IPS DF 6.9 (cell line): ENCODE results near the gene SGMS2.

Source experiments
- DNase-seq: peaks from one replicate; pipeline ENCODE4 v3.0.0-alpha.2; 2013; ENCODE audit warnings: low read depth, low spot score
- H3K27ac ChIP-seq: one replicate; pipeline ENCODE4 v1.5.1; 2013; ENCODE audit warnings: low read length, control low read depth
- H3K27me3 ChIP-seq: 2 replicates; pipeline ENCODE4 v1.6.1; 2013; ENCODE audit warnings: mild to moderate bottlenecking, low read length; ENCODE audit not compliant: control insufficient read depth, insufficient read depth
- H3K36me3 ChIP-seq: 2 replicates; pipeline ENCODE4 v1.6.1; 2013; ENCODE audit warnings: low read length; ENCODE audit not compliant: control insufficient read depth, insufficient read depth
- H3K4me1 ChIP-seq: 2 replicates; pipeline ENCODE4 v1.6.1; 2013; ENCODE audit warnings: low read length; ENCODE audit not compliant: control insufficient read depth, insufficient read depth
- H3K4me3 ChIP-seq: 2 replicates; pipeline ENCODE4 v1.5.1; 2013; ENCODE audit warnings: mild to moderate bottlenecking, low read length
- H3K9me3 ChIP-seq: 2 replicates; pipeline ENCODE4 v1.6.1; 2013; ENCODE audit warnings: low read length, inconsistent platforms; ENCODE audit not compliant: control insufficient read depth, insufficient read depth
- WGBS: extraction: QIAGEN DNeasy Blood & Tissue Kit; methylation state at CpG from one replicate; pipeline ENCODE4 v1.1.7; 2013; ENCODE audit warnings: mixed read lengths, missing lambda C conversion rate; ENCODE audit not compliant: insufficient read length, insufficient coverage; 5-methylcytosine and 5-hydroxymethylcytosine counted together

The SGMS2 gene

DNA sequence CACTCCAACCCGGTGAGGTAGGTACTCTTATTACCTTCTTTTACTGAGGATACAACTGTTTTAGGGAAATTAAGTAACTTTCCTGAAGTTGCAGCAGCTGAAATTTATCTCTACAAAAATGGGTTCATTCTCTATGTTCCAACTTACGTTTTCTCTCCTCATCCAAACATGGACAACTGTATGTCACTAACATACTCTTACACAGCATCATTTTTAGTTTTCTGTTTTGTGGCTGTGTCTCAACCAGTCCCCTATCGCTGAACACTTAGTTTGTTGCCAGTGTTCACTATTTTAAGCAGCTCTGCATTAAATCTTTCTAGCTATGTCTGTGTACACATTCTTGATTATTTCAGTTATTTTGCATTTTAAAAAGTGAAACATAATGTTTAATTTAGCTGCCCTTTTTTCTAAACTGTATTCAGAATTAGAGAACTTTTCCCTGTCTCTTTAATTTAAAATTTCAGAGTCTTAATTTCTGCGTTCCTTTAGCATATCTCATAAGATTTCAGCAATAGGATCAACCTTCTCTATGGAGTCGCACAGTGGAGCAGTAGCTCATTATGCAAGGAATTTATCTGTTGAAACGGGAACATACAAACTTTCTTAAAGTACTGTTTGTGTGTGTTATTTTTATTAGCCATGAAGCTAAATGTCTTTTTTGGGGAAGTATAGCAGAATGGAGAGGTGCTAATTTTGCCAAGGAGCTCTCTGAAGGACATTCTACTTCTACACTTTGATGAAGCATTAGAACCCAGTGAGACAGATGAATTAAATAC is 3.8 kb downstream of the SGMS2 start:
- H3K4me3 ChIP-seq = no peak overlapping the region
- WGBS = no CpG with 5 or more reads among the region's 6 CpGs

DNA sequence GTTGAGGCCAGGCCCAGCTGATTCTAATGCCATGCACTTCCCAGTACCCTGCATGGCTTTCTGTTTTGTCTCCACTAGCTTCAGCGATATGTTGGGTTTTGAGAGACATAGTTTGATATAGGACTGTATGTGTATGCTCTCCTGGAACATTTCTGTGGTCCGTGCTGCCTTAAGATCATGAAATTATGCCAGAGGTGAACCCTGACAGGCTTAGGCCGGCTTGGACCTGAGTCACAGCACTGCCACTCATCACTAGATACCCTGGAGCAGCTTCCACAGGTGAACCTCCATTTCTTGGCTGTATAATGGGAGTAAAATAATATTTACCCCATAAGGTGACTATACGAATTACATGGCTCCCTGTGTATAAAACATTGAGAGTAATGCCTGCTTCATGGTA is 6.4 kb downstream of the SGMS2 start:
- Histone ChIP-seq H3K27me3 (peaks cover 15% of the 10 kb centered on the region), H3K4me3 (no peak overlapping the region), H3K9me3 (no peaks in the 10 kb centered on the region), H3K4me1 (no peaks in the 10 kb centered on the region), H3K27ac (no peak overlapping the region), H3K36me3 (no peaks in the 10 kb centered on the region)
- no CpG with 5 or more reads among the region's 4 CpGs for WGBS
- no peak for DNase-seq

More for the DNA sequence above, 3.8 kb downstream of the SGMS2 start:
- Histone ChIP-seq H3K27ac (no peak overlapping the region), H3K4me1 (no peaks in the 10 kb centered on the region), H3K36me3 (no peaks in the 10 kb centered on the region), H3K27me3 (peaks cover 34% of the 10 kb centered on the region), H3K9me3 (no peaks in the 10 kb centered on the region)
- DNase-seq = no peak

DNA sequence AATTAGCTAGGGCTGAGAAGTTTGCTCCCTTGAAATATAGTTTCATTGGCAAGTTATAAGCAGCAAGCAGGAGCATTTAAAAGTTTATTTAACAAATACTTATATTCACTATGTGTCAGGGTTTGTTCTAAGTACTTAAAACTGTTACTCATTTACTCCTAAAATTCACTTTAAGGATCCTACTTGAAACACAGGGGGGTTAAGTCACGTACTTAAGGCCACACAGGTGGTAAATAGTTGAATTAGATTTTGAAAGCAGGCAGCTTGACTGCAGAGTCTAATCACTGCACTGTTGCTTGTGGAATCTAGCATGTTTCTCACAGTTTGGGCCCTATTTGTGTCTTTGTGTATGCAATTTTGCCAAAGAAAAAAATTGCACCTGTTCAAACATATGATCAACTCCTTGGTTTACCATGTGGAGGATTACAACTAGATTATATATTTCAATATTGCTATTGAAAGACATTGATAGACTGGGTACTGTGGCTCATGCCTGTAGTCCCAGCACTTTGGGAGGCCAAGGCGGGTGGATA is 7.6 kb downstream of the SGMS2 start:
- no peaks in the 10 kb centered on the region for H3K9me3 ChIP-seq
- no peak overlapping the region for H3K27ac ChIP-seq
- no peak overlapping the region for H3K4me3 ChIP-seq
- WGBS = no CpG with 5 or more reads among the region's 2 CpGs
- H3K36me3 ChIP-seq = no peaks in the 10 kb centered on the region
- H3K27me3 ChIP-seq = peaks cover 4% of the 10 kb centered on the region; the same call in 1 of the 2 replicates
- DNase-seq = no peak
- H3K4me1 ChIP-seq = no peaks in the 10 kb centered on the region

DNA sequence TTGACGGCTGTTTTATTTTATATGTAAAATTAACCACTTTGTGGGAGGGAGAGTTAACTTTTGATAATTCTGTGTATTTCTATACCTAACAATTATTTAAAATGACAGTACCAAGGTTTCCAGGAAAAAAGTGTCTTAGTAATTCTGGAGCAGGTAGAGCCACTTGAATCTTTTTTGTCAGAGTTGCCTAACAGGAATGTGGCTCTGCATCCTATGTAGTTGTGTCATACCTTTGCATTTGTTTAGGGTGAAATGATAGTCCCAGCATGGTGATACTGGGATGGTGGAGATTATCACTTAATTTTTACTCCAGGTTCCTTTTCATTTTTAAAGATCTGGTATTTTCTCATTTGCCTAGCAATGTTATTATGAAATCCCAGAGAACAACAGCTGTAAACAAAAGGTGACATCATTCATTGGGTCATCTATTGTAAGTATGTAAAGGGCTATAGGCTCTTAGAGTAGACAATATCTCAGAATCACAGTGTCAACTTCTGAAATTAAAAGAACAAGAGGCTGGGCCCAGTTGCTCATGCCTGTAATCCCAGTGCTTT is 9.6 kb downstream of the SGMS2 start:
- H3K27me3 ChIP-seq = no peaks in the 10 kb centered on the region
- no peaks in the 10 kb centered on the region for H3K9me3 ChIP-seq
- no peaks in the 10 kb centered on the region for H3K36me3 ChIP-seq
- no CpG with 5 or more reads among the region's 1 CpG for WGBS
- no peaks in the 10 kb centered on the region for H3K4me1 ChIP-seq
- no peak overlapping the region for H3K4me3 ChIP-seq
- no peak overlapping the region for H3K27ac ChIP-seq
- no peak for DNase-seq

DNA sequence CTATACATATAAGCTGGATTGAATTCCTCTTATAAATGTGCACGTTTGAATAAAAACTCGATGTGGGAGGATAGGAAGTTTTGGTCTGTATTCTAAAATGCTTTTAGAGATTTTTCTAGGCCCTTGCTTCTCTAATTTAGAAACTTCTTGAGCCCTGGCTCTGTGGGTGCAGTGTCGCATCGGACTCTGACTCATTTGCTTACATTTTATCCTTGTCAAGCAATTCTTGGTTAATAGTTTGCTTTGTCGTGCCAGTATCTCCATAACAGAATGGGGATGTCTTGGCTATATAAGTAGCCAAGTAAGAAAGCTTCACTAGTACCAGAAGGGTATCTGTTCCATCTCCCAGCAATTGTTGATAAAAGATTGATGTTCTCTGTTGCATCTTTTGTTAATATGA is 10.7 kb downstream of the SGMS2 start:
- H3K27me3 ChIP-seq = no peaks in the 10 kb centered on the region
- no peaks in the 10 kb centered on the region for H3K36me3 ChIP-seq
- no peaks in the 10 kb centered on the region for H3K9me3 ChIP-seq
- no peaks in the 10 kb centered on the region for H3K4me1 ChIP-seq
- no peak overlapping the region for H3K27ac ChIP-seq
- H3K4me3 ChIP-seq = no peak overlapping the region
- no CpG with 5 or more reads among the region's 5 CpGs for WGBS
- no peak for DNase-seq

DNA sequence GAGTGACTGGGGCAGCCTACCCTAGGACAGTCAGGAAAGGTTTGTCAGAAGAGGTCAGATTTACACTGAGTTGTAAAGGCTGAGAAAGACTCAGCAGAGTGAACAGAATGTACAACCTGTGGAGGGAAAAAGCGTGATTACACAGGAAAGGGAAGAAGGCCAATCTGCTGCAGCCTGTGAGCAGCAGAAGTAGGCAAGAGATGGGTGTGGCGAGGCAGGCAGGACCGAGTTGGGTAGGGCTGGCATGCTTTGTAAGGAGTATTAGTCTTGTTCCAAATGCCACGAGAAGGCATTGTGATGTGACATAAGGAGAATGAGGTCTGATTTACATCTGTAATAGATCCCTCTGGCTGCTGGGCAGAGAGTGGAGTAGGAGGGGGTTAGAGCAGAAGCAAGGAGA is 12.6 kb downstream of the SGMS2 start:
- Histone ChIP-seq H3K27ac (no peak overlapping the region), H3K4me3 (no peak overlapping the region), H3K36me3 (no peaks in the 10 kb centered on the region), H3K27me3 (no peaks in the 10 kb centered on the region), H3K9me3 (no peaks in the 10 kb centered on the region), H3K4me1 (no peaks in the 10 kb centered on the region)
- WGBS = no CpG with 5 or more reads among the region's 4 CpGs
- DNase-seq = no peak

DNA sequence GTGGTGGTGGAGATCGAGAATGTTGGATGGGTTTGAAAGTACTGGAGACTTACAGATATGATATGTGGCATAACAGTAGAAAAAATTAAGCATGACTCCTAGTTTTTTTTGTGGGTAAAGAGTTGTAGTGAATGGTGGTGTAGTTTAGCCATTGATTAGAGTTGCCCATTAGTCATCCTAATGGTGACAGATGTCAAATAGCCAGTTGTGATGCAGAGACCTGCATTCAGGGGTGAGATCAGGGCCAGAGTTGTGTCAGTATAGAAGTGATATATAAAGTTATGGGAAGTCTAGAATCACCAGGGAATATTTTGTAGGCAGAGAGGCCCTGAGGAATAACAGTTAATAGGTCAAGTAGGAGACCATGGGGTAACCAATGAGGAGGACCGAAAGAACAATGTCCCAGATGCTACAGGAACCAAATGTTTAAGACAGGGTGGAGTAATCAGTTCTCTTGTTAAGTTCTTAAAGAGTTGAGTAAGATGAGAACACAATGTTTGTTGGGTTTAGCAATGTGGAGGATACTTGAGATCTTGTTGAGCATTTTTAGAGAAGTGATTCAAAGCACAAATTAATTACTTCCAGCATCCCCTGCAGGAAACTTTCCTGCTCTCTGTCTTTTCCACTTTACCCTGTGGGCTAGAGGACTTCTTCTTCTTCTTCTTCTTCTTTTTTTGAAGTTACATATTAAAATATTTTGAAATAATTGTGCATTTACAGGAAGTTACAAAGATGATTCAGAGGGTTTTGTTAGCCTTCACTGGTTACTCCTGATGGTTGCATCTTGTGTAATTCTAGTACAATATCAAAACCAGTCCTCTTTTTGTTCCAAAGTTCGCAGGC is 13.3 kb downstream of the SGMS2 start:
- Histone ChIP-seq H3K4me1 (no peaks in the 10 kb centered on the region), H3K36me3 (no peaks in the 10 kb centered on the region), H3K27me3 (no peaks in the 10 kb centered on the region), H3K27ac (no peak overlapping the region), H3K4me3 (no peak overlapping the region), H3K9me3 (no peaks in the 10 kb centered on the region)
- DNase-seq = no peak
- WGBS = 100% methylated on average over 1 of the region's 3 CpGs

DNA sequence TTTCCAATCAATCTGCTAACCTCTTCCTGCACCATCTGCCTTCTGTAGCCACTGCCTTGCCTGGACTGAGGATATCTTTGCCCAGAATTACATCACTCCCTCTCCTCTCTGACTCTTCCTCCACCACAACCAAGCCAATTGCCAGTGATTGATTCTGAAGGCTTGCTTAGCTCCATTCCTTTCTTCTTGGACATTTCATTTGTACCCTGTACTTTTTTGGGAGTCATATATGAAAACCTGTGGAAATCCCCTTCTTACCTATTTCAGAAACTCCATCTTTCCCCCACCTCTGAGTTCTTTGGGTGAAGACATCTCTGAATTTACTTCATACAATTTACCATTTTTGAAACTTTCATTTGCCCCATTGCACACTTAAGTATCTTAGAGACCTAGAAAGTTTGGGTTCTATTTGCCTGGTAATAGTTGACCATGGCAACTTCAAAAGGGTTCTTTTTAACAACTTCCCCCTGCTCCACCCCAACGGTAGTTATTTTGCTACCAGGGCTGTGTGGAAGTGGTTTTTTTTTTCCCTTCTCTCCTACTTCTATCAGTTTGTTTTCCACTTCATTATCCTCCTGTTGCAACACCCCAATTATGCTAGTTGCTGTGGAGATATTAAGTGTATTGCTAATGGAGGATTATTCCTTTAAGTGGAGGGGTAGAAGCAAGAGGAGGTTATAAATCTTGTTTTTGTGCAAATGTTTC is 14.3 kb downstream of the SGMS2 start:
- H3K36me3 ChIP-seq = no peaks in the 10 kb centered on the region
- no CpG with 5 or more reads among the region's 1 CpG for WGBS
- no peaks in the 10 kb centered on the region for H3K9me3 ChIP-seq
- no peak for DNase-seq
- H3K27me3 ChIP-seq = no peaks in the 10 kb centered on the region
- H3K4me1 ChIP-seq = no peaks in the 10 kb centered on the region
- no peak overlapping the region for H3K27ac ChIP-seq
- no peak overlapping the region for H3K4me3 ChIP-seq

DNA sequence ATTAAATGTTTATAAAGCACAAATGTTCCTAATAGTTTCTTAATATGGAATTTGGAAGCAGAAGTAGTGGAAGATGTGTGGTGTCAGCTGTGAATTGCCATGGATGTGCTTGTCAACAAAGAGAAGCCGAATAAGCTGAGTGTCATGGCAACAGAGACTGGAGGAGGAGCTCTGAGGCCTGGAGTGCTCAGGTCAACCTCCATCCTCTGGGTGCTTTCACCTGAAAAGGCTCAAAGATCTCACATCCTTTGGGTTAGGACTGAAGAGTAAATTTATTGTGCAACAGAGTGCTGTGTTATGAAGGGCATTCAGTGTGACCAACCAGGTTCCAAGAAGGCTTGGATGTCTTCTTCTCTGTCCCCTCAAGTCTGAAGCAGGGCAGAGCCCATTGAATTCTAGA is 18.7 kb downstream of the SGMS2 start:
- Histone ChIP-seq H3K9me3 (no peaks in the 10 kb centered on the region), H3K36me3 (no peaks in the 10 kb centered on the region), H3K27me3 (no peaks in the 10 kb centered on the region), H3K4me1 (no peaks in the 10 kb centered on the region), H3K27ac (no peak overlapping the region), H3K4me3 (no peak overlapping the region)
- no CpG with 5 or more reads among the region's 1 CpG for WGBS
- no peak for DNase-seq

DNA sequence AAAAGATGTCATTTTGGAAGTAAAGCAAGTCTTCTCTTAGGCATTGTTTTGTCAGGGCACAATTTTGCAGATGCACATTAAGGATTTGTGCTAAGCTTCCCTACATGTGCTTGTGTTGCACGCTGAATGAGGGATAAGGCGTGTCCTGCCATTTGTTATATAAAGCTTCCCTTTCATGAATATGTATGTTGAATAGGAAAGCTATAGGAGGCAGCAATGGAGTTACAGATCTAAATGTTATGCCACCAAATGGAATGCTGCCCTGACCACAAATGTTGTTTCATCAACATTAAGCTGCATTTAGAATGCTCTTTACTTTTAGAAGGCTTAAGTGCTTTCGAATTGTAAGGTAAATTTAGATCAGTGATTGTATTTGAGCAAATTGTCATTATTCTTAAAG is 20.9 kb downstream of the SGMS2 start:
- H3K27me3 ChIP-seq = no peaks in the 10 kb centered on the region
- H3K27ac ChIP-seq = no peak overlapping the region
- no peaks in the 10 kb centered on the region for H3K9me3 ChIP-seq
- WGBS = no CpG with 5 or more reads among the region's 3 CpGs
- no peak overlapping the region for H3K4me3 ChIP-seq
- no peaks in the 10 kb centered on the region for H3K4me1 ChIP-seq
- DNase-seq = no peak
- H3K36me3 ChIP-seq = no peaks in the 10 kb centered on the region
